Endothelial cell of umbilical vein (primary cell): ENCODE measurements around the gene MAP4K5. TPM values are rescaled to one million over a fixed set of nuclear protein-coding genes. Genes with fewer than 3 reads are reported as not detected.

Experiments used
- BruUV-seq: library from RNA; stranded (reverse); fragments of 400-500 nt; replicated peaks from 2 replicates; lab custom pipeline; 2021; lab: Mats Ljungman, UMichigan
- CTCF ChIA-PET: fragments of 300-600, 350-600 bp; sonication (Branson Sonifier 250); formaldehyde crosslinking; loops from one replicate; lab custom pipeline; 2021; ENCODE audit warnings: antibody characterized with exemption, inconsistent platforms; lab: Charles Lee
- POLR2A ChIA-PET: fragments of 300-600, 350-600 bp; sonication (Branson Sonifier 250); formaldehyde crosslinking; loops from one replicate; lab custom pipeline; 2021; ENCODE audit warnings: antibody characterized with exemption, inconsistent platforms; lab: Charles Lee
- DNase-seq: peaks from one replicate; pipeline ENCODE4 v3.0.0-alpha.2; 2011; ENCODE audit warnings: low read depth, low spot score
- FAIRE-seq: peaks from 2 replicates; lab custom pipeline; 2011; peaks lifted over from hg19 to GRCh38; lab: Jason Lieb, UNC
- H2AFZ ChIP-seq: 2 replicates; pipeline ENCODE4 v1.6.0; 2012; ENCODE audit warnings: low read depth, low read length, control low read depth, inconsistent platforms
- H3K27ac ChIP-seq: 2 replicates; pipeline ENCODE4 v1.5.1; 2011; ENCODE audit warnings: low read depth, mild to moderate bottlenecking, control low read depth, low read length, moderate library complexity; ENCODE audit not compliant: insufficient read depth
- H3K27me3 ChIP-seq, 2 experiments: 2 replicates each; pipeline versions ENCODE4 v1.6.0 to v1.6.1; 2011; ENCODE audit warnings: low read length in 2 of 2, mixed read lengths in 1 of 2; ENCODE audit not compliant: control insufficient read depth in 2 of 2, insufficient read depth in 2 of 2
- H3K36me3 ChIP-seq, 2 experiments: 2 replicates in 1 of 2; 3 replicates in 1 of 2; pipeline ENCODE4 v1.5.1; 2011; ENCODE audit warnings: low read length in 2 of 2, mild to moderate bottlenecking in 1 of 2, moderate library complexity in 1 of 2; ENCODE audit not compliant: control insufficient read depth in 2 of 2, insufficient read depth in 2 of 2; ENCODE audit errors: extremely low read depth in 1 of 2
- H3K4me1 ChIP-seq: 3 replicates; pipeline ENCODE4 v1.5.1; 2011; ENCODE audit warnings: mild to moderate bottlenecking, low read length; ENCODE audit not compliant: control insufficient read depth, insufficient read depth; ENCODE audit errors: extremely low read depth
- H3K4me2 ChIP-seq: 2 replicates; pipeline ENCODE4 v1.6.1; 2011; ENCODE audit warnings: low read length, control low read depth, mixed read lengths; ENCODE audit not compliant: insufficient read depth
- H3K4me3 ChIP-seq, 3 experiments: fragments of 200-600 bp in 1 of 3; sonication (generic), shearing (Covaris generic) in 1 of 3; replicated peaks in 1 of 3; 2 replicates each; pipeline ENCODE4 v1.5.1; 2011 to 2016; ENCODE audit warnings: control low read depth in 3 of 3, low read length in 3 of 3, mild to moderate bottlenecking in 2 of 3, inconsistent platforms in 1 of 3, low read depth in 1 of 3, moderate library complexity in 1 of 3; ENCODE audit not compliant: insufficient read depth in 1 of 3
- H3K79me2 ChIP-seq: 2 replicates; pipeline ENCODE4 v1.6.0; 2012; ENCODE audit warnings: low read length, inconsistent platforms; ENCODE audit not compliant: control insufficient read depth, insufficient read depth
- H3K9ac ChIP-seq: replicated peaks from 2 replicates; pipeline ENCODE3; 2011; ENCODE audit warnings: low read length, control low read depth; ENCODE audit not compliant: insufficient read depth; ENCODE audit errors: extremely low read depth
- H3K9me1 ChIP-seq: replicated peaks from 3 replicates; pipeline ENCODE4 v1.6.0; 2011; ENCODE audit warnings: mild to moderate bottlenecking, low read length; ENCODE audit not compliant: control insufficient read depth, insufficient read depth; ENCODE audit errors: extremely low read depth
- H3K9me3 ChIP-seq: replicated peaks from 2 replicates; pipeline ENCODE4 v1.5.1; 2012; ENCODE audit warnings: low read length, inconsistent platforms; ENCODE audit not compliant: control insufficient read depth, insufficient read depth
- H4K20me1 ChIP-seq: replicated peaks from 2 replicates; pipeline ENCODE3; 2011; ENCODE audit warnings: mild to moderate bottlenecking, low read length; ENCODE audit not compliant: control insufficient read depth, insufficient read depth; ENCODE audit errors: extremely low read depth
- EZH2 ChIP-seq: IDR thresholded peaks from 2 replicates; pipeline ENCODE4 v1.6.1; 2012; ENCODE audit warnings: borderline replicate concordance, low read depth, mild to moderate bottlenecking, moderate library complexity, low read length, inconsistent platforms; ENCODE audit not compliant: severe bottlenecking
- FOS ChIP-seq: IDR thresholded peaks from 2 replicates; pipeline ENCODE4 v1.6.1; 2011; ENCODE audit warnings: mild to moderate bottlenecking, low read length, moderate library complexity, borderline replicate concordance; ENCODE audit not compliant: insufficient read depth
- GATA2 ChIP-seq: IDR thresholded peaks from 2 replicates; pipeline ENCODE4 v1.7.0; 2011; ENCODE audit warnings: low read depth, mild to moderate bottlenecking, moderate library complexity, mixed read lengths, low read length; ENCODE audit not compliant: insufficient read length, insufficient read depth
- JUN ChIP-seq: IDR thresholded peaks from 2 replicates; pipeline ENCODE4 v1.6.1; 2011; ENCODE audit warnings: borderline replicate concordance, low read depth; ENCODE audit not compliant: insufficient read length, insufficient read depth
- MYC ChIP-seq: IDR thresholded peaks from one replicate; pipeline ENCODE4 v1.6.1; 2011; ENCODE audit warnings: mild to moderate bottlenecking, low read depth, low read length
- POLR2A ChIP-seq: IDR thresholded peaks from 2 replicates; pipeline ENCODE4 v1.6.1; 2012; ENCODE audit warnings: low read depth, mild to moderate bottlenecking, control low read depth, low read length
- POLR2AphosphoS5 ChIP-seq: IDR thresholded peaks from 2 replicates; pipeline ENCODE4 v1.6.1; 2012; ENCODE audit warnings: low read depth, mild to moderate bottlenecking, control low read depth, low read length, moderate library complexity; ENCODE audit not compliant: insufficient read depth
- dilution Hi-C: fragments of 300-500 bp; cut with MboI; formaldehyde crosslinking; loops from one replicate; pipeline ENCODE4 v1.15.0; 2019; ENCODE audit warnings: low sequenced_read_pairs; ENCODE audit not compliant: extremely low pct_ligation_motif_present
- intact Hi-C: fragments of 100-400 bp; cut with micrococcal nuclease; formaldehyde crosslinking; loops from one replicate; pipeline ENCODE4 v1.10.0; 2022
- polyA plus RNA-seq, 4 experiments: library from polyadenylated mRNA; depleted of rRNA in 3 of 4; stranded (reverse) in 3 of 4; unstranded in 1 of 4; fragments of >200 nt; gene quantifications; 2 replicates each; pipeline versions ENCODE4 v1.2.1 to v1.2.3, GENCODE V29; 2011 to 2012; ENCODE audit warnings: missing spikeins in 1 of 4
- total RNA-seq: library from RNA; stranded (reverse); gene quantifications from 2 replicates; pipeline ENCODE4 v1.2.3, GENCODE V29; 2021
- TF ChIP-seq, protein P1 (sequence below): IDR thresholded peaks from 2 replicates; pipeline ENCODE4 v1.6.1; 2011; ENCODE audit not compliant: insufficient read depth, insufficient read length
- TF ChIP-seq, protein P2 (sequence below), 2 donors: IDR thresholded peaks; 1 replicate in 1 of 2; 2 replicates in 1 of 2; pipeline ENCODE4 v1.5.1; 2011; ENCODE audit warnings: low read length in 2 of 2, mild to moderate bottlenecking in 2 of 2, moderate library complexity in 2 of 2, control low read depth in 1 of 2, inconsistent platforms in 1 of 2, low read depth in 1 of 2; ENCODE audit not compliant: insufficient read depth in 1 of 2; ENCODE audit errors: extremely low read depth in 1 of 2

The MAP4K5 gene
- total and polyA plus RNA-seq, 2 donors (not counting 3 experiments of a cell fraction or from before 2014, with no cell fraction given), result 17.4 to 73.7 TPM

DNA sequence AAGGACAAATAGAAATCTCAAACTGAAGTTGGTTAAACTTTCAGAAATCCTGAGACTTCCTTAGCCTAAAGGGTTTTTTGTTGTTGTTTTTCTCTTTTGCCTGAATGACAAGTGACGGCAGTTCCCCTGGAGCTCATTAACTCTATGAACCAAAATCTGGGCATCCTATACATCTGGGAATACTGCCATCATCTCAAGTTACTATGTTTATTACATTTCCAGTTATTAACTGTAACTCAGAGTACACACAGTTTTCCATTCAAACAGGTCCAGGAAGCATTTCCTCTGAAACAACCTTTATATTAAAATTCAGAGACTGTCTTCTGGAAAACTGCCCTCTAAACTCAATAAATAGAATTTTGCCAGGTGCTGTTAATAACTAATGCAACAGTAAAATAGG is 80.1 kb downstream of the MAP4K5 start:
- Histone ChIP-seq H3K4me1 (peaks cover 9% of the 10 kb centered on the region), H4K20me1 (no peaks in the 10 kb centered on the region), H3K27ac (no peak overlapping the region), H3K36me3 (peaks cover 2 to 16% of the 10 kb centered on the region in 2 experiments), H3K4me2 (no peak overlapping the region), H3K9ac (no peak overlapping the region), H3K27me3 (no peaks in the 10 kb centered on the region), H3K4me3 (no peak overlapping the region), H2AFZ (no peak overlapping the region), H3K9me1 (no peaks in the 10 kb centered on the region), H3K79me2 (no peaks in the 10 kb centered on the region), H3K9me3 (no peaks in the 10 kb centered on the region)
- FAIRE-seq (no peak), DNase-seq (no peak)
- dilution Hi-C loops, result no loop called here
- POLR2A ChIA-PET, result no interaction called here
- intact Hi-C loops, result no loop called here
- CTCF ChIA-PET, result interaction anchor here (1.2 to 1.4 kb wide), 2 partner anchors 80 to 134 kb away, joined by 3 to 4 read pairs; no protein-coding TSS in a partner anchor
- no TSS peak for BruUV-seq
- no peak for TF ChIP-seq EZH2
- TF ChIP-seq, protein P1, sequence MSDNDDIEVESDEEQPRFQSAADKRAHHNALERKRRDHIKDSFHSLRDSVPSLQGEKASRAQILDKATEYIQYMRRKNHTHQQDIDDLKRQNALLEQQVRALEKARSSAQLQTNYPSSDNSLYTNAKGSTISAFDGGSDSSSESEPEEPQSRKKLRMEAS, result no peak
- TF ChIP-seq JUN, result no peak
- no peak for TF ChIP-seq FOS
- TF ChIP-seq GATA2, result no peak
- no peak for TF ChIP-seq MYC
- TF ChIP-seq POLR2AphosphoS5, result no peak
- TF ChIP-seq POLR2A, result no peak
- TF ChIP-seq, protein P2, sequence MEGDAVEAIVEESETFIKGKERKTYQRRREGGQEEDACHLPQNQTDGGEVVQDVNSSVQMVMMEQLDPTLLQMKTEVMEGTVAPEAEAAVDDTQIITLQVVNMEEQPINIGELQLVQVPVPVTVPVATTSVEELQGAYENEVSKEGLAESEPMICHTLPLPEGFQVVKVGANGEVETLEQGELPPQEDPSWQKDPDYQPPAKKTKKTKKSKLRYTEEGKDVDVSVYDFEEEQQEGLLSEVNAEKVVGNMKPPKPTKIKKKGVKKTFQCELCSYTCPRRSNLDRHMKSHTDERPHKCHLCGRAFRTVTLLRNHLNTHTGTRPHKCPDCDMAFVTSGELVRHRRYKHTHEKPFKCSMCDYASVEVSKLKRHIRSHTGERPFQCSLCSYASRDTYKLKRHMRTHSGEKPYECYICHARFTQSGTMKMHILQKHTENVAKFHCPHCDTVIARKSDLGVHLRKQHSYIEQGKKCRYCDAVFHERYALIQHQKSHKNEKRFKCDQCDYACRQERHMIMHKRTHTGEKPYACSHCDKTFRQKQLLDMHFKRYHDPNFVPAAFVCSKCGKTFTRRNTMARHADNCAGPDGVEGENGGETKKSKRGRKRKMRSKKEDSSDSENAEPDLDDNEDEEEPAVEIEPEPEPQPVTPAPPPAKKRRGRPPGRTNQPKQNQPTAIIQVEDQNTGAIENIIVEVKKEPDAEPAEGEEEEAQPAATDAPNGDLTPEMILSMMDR (IDR thresholded peaks at IDR 0.05; ENCODE audit: extremely low read depth in 1 of 2, insufficient read depth in 1 of 2, low read depth in 1 of 2, low read length in 2 of 2), result no peak
